HepG2 (cell line): ENCODE data around the gene ANKRD65. TPM values are rescaled to one million over a fixed set of nuclear protein-coding genes. Genes with fewer than 3 reads are reported as not detected.
A peak's percentile ranks its signal among the peaks of the same experiment; 100 is the strongest.

ENCODE experiments used
- BHLHE40 ChIP-seq: IDR thresholded peaks from 2 replicates; pipeline ENCODE4 v1.6.1; 2011; ENCODE audit warnings: low read length, improper control_type of control experiment
- GFI1 ChIP-seq: sonication (generic); formaldehyde crosslinking; IDR thresholded peaks from 2 replicates; pipeline ENCODE4 v1.5.0; 2020; ENCODE audit warnings: missing genetic modification reagents, mild to moderate bottlenecking, borderline replicate concordance
- HNRNPLL ChIP-seq: fragments of 200-400 bp; formaldehyde crosslinking; IDR thresholded peaks from 2 replicates; pipeline ENCODE4 v1.6.1; 2017; ENCODE audit warnings: mild to moderate bottlenecking, low read depth, low read length; ENCODE audit not compliant: poor library complexity, severe bottlenecking
- JUND ChIP-seq: sonication (generic); formaldehyde crosslinking; IDR thresholded peaks from 2 replicates; pipeline ENCODE4 v1.8.0; 2022; ENCODE audit warnings: mild to moderate bottlenecking, missing genetic modification reagents
- SMAD1 ChIP-seq: sonication (generic); formaldehyde crosslinking; IDR thresholded peaks from 2 replicates; pipeline ENCODE4 v1.4.0; 2020; ENCODE audit warnings: missing genetic modification reagents, low read depth, mild to moderate bottlenecking, borderline replicate concordance
- U2AF2 ChIP-seq: fragments of 200-400 bp; formaldehyde crosslinking; IDR thresholded peaks from 2 replicates; pipeline ENCODE4 v1.6.1; 2017; ENCODE audit warnings: low read depth, mild to moderate bottlenecking, low read length
- ZMYM3 ChIP-seq: sonication (generic); formaldehyde crosslinking; IDR thresholded peaks from 2 replicates; pipeline ENCODE4 v1.5.1; 2020; ENCODE audit warnings: mild to moderate bottlenecking, missing genetic modification reagents
- ZNF232 ChIP-seq: sonication (generic); formaldehyde crosslinking; IDR thresholded peaks from 2 replicates; pipeline ENCODE4 v1.4.0; 2020; ENCODE audit warnings: missing genetic modification reagents, borderline replicate concordance
- ZNF484 ChIP-seq: sonication (generic); formaldehyde crosslinking; IDR thresholded peaks from 2 replicates; pipeline ENCODE4 v1.5.1; 2020; ENCODE audit warnings: mild to moderate bottlenecking, low read depth, missing genetic modification reagents, borderline replicate concordance
- ZNF546 ChIP-seq: sonication (generic); formaldehyde crosslinking; conservative IDR thresholded peaks from 2 replicates; pipeline ENCODE4 v1.8.1; 2023; ENCODE audit warnings: mild to moderate bottlenecking, missing genetic modification reagents
- ZNF629 ChIP-seq: sonication (generic); formaldehyde crosslinking; conservative IDR thresholded peaks from 2 replicates; pipeline ENCODE4 v1.5.0; 2020; ENCODE audit warnings: missing genetic modification reagents
- ZNF761 ChIP-seq: sonication (generic); formaldehyde crosslinking; conservative IDR thresholded peaks from 2 replicates; pipeline ENCODE4 v1.4.0; 2020; ENCODE audit warnings: mild to moderate bottlenecking, missing genetic modification reagents
- ZNF777 ChIP-seq: sonication (generic); formaldehyde crosslinking; IDR thresholded peaks from 2 replicates; pipeline ENCODE4 v1.4.0; 2020; ENCODE audit warnings: missing genetic modification reagents
- ZNF781 ChIP-seq: sonication (generic); formaldehyde crosslinking; IDR thresholded peaks from 2 replicates; pipeline ENCODE4 v1.5.1; 2020; ENCODE audit warnings: borderline replicate concordance, mild to moderate bottlenecking, missing genetic modification reagents; ENCODE audit errors: not compliant biosample characterization
- polyA plus RNA-seq, 8 experiments: library from polyadenylated mRNA; depleted of rRNA in 3 of 8; stranded (reverse) in 7 of 8; unstranded in 1 of 8; fragments of >200 nt; fragmentation: Illumina TruSeq in 4 of 8; extraction: Trizol in 4 of 8; gene quantifications; 2 replicates each; pipeline versions ENCODE4 v1.2.1 to v1.2.3, GENCODE V29; 2011 to 2016; ENCODE audit warnings: low read depth in 4 of 8, missing spikeins in 1 of 8, mixed read lengths in 1 of 8; ENCODE audit not compliant: insufficient read depth in 1 of 8
- total RNA-seq, 5 experiments: library from RNA; depleted of rRNA; stranded (reverse); fragments of >200 nt; fragmentation: Illumina TruSeq; extraction: Trizol; gene quantifications; 2 replicates each; pipeline ENCODE4 v1.2.3, GENCODE V29; 2016; ENCODE audit warnings: low read depth in 1 of 5
- TF ChIP-seq, protein P1 (sequence below): sonication (generic); formaldehyde crosslinking; IDR thresholded peaks from 2 replicates; pipeline ENCODE4 v1.4.0; 2020; ENCODE audit warnings: missing genetic modification reagents
- TF ChIP-seq, protein P2 (sequence below): sonication (generic); formaldehyde crosslinking; IDR thresholded peaks from 2 replicates; pipeline ENCODE4 v1.4.0; 2020; ENCODE audit warnings: mild to moderate bottlenecking, missing genetic modification reagents
- TF ChIP-seq, protein P3 (sequence below), 2 experiments: sonication (generic) in 1 of 2; formaldehyde crosslinking in 1 of 2; IDR thresholded peaks; 2 replicates each; pipeline versions ENCODE4 v1.4.0 to v1.6.1; 2016 to 2020; ENCODE audit warnings: borderline replicate concordance in 1 of 2, low read depth in 1 of 2, mild to moderate bottlenecking in 1 of 2, missing genetic modification reagents in 1 of 2

Gene ANKRD65
- total and polyA plus RNA-seq, 2 of the 13 experiments (the other 11 are each of a cell fraction or from before 2014, with no cell fraction given) = 12.1 to 30.1 TPM

DNA sequence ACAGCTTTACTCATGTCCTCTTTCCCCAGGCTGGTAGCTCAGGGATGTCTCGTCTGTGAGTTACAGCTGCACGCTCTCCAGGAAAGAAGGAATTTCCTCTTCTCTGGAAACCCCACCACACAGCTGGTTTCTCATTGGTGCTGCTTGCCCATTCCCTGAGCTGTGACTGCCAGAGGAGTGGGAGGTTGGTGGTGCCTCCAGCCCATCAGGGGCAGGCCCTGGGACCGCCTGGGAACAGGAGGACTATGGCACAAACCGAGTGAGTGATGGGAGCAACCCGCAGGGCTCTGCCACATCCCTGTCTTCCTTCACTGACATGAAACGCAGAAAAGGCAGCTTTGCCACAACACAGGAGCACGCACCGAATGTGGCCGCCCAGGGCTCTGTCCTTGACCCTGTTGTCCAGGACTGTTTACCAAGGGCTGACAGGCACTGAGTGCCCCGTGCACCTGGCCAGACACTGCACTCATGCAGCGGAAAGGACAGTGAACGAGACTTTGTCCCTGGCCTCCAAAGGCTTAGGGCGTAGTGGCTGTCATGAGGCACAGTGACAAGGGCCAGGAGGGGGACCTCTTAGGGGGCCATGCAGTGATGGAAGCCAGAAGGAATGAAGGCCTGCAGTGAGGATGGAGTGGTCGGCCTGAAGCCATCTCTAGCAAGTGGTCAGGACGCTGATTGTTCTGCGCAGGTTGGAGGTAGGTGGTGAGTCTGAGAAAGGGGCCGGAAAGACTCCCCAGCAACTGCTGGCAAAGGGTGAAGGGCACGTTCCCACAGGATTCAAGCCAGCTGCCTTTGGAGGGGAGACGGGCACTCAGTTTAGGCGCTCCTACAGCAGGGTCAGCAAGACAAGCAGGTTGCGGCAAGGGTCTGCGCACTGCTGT lies 20.3 kb downstream of the ANKRD65 start (continued):
- TF ChIP-seq, protein P1, sequence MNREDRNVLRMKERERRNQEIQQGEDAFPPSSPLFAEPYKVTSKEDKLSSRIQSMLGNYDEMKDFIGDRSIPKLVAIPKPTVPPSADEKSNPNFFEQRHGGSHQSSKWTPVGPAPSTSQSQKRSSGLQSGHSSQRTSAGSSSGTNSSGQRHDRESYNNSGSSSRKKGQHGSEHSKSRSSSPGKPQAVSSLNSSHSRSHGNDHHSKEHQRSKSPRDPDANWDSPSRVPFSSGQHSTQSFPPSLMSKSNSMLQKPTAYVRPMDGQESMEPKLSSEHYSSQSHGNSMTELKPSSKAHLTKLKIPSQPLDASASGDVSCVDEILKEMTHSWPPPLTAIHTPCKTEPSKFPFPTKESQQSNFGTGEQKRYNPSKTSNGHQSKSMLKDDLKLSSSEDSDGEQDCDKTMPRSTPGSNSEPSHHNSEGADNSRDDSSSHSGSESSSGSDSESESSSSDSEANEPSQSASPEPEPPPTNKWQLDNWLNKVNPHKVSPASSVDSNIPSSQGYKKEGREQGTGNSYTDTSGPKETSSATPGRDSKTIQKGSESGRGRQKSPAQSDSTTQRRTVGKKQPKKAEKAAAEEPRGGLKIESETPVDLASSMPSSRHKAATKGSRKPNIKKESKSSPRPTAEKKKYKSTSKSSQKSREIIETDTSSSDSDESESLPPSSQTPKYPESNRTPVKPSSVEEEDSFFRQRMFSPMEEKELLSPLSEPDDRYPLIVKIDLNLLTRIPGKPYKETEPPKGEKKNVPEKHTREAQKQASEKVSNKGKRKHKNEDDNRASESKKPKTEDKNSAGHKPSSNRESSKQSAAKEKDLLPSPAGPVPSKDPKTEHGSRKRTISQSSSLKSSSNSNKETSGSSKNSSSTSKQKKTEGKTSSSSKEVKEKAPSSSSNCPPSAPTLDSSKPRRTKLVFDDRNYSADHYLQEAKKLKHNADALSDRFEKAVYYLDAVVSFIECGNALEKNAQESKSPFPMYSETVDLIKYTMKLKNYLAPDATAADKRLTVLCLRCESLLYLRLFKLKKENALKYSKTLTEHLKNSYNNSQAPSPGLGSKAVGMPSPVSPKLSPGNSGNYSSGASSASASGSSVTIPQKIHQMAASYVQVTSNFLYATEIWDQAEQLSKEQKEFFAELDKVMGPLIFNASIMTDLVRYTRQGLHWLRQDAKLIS (CRISPR knock-in tag) = peak; percentile 72; the same call in 1 of the 2 replicates
- TF ChIP-seq, protein P2, sequence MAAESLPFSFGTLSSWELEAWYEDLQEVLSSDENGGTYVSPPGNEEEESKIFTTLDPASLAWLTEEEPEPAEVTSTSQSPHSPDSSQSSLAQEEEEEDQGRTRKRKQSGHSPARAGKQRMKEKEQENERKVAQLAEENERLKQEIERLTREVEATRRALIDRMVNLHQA (CRISPR knock-in tag) = no peak
- TF ChIP-seq ZNF546 (CRISPR knock-in tag) = no peak
- TF ChIP-seq U2AF2 = no peak
- TF ChIP-seq ZNF484 (CRISPR knock-in tag) = no peak
- TF ChIP-seq ZNF781 (CRISPR knock-in tag) = peak; percentile 73
- no peak for TF ChIP-seq ZNF777
- TF ChIP-seq HNRNPLL = no peak
- TF ChIP-seq JUND (CRISPR knock-in tag) = peak; percentile 84
- TF ChIP-seq BHLHE40 = peak; percentile 88
- peak; percentile 95 for TF ChIP-seq ZNF761 (CRISPR knock-in tag)
- peak; percentile 81; the same call in 1 of the 2 replicates for TF ChIP-seq SMAD1 (CRISPR knock-in tag)
- TF ChIP-seq, protein P3, sequence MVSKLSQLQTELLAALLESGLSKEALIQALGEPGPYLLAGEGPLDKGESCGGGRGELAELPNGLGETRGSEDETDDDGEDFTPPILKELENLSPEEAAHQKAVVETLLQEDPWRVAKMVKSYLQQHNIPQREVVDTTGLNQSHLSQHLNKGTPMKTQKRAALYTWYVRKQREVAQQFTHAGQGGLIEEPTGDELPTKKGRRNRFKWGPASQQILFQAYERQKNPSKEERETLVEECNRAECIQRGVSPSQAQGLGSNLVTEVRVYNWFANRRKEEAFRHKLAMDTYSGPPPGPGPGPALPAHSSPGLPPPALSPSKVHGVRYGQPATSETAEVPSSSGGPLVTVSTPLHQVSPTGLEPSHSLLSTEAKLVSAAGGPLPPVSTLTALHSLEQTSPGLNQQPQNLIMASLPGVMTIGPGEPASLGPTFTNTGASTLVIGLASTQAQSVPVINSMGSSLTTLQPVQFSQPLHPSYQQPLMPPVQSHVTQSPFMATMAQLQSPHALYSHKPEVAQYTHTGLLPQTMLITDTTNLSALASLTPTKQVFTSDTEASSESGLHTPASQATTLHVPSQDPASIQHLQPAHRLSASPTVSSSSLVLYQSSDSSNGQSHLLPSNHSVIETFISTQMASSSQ (IDR thresholded peaks at IDR 0.05; ENCODE audit: low read depth) = peak; percentile 59; the same call in 1 of the 2 replicates
- TF ChIP-seq, protein P3 (CRISPR knock-in tag; IDR thresholded peaks at IDR 0.05; ENCODE audit: borderline replicate concordance) = peak; percentile 88
- TF ChIP-seq ZNF232 = peak; percentile 69; the same call in 1 of the 2 replicates
- TF ChIP-seq ZMYM3 = peak; percentile 79; the same call in 1 of the 2 replicates
- TF ChIP-seq ZNF629 (CRISPR knock-in tag) = peak; percentile 75
- TF ChIP-seq GFI1 (CRISPR knock-in tag) = no peak; the same call in 1 of the 2 replicates
